Measurements from ENCODE around the gene PDHB. TPM values are rescaled to one million over a fixed set of nuclear protein-coding genes. Genes with fewer than 3 reads are reported as not detected.

PDHB gene
- total and polyA plus RNA-seq, 2 experiments from 2014 or later = 108 to 119 TPM

- Histone ChIP-seq H3K36me3 (ENCODE audit: low read depth) (peaks cover 31% of the 10 kb centered on the region; the same call in 1 of the 2 replicates), H3F3A (ENCODE audit: insufficient read depth) (peaks cover 4% of the 10 kb centered on the region), H4K20me1 (ENCODE audit: insufficient read depth) (no peaks in the 10 kb centered on the region), H3K27me3 (replicated peaks; ENCODE audit: insufficient read depth) (no peaks in the 10 kb centered on the region), H2AFZ (no peak overlapping the region), H3K79me2 (ENCODE audit: insufficient read depth) (no peaks in the 10 kb centered on the region), H3K4me2 (ENCODE audit: unreplicated experiment) (no peak overlapping the region), H3K9ac (no peak overlapping the region), H3K9me3 (ENCODE audit: low read depth) (no peaks in the 10 kb centered on the region), H3K9me2 (ENCODE audit: insufficient read depth) (no peaks in the 10 kb centered on the region), H3K4me3 (no peak overlapping the region), H3K27ac (no peak overlapping the region), H3K4me1 (ENCODE audit: insufficient read depth) (peaks cover 5% of the 10 kb centered on the region; the same call in 1 of the 2 replicates)
- no peak for DNase-seq
- 76 to 80% methylated on average over 3 of the region's 3 CpGs for WGBS, 2 experiments (ENCODE audit: low coverage in 1 of 2, low lambda C conversion rate in 2 of 2, missing lambda C conversion rate in 2 of 2)
- in situ Hi-C loops (cut with MboI) = loop anchor here (5.0 kb wide), 1 partner anchor 82 kb away; no protein-coding TSS in a partner anchor
- TF ChIP-seq EZH2 (IDR thresholded peaks at IDR 0.05; ENCODE audit: insufficient read depth, poor library complexity, severe bottlenecking) (no peak), EZH2phosphoT487 (IDR thresholded peaks at IDR 0.05; ENCODE audit: insufficient read depth, low read depth) (no peak)
Measured at GRCh38 chr3:58409663-58410062, 24.0 kb downstream of the PDHB start.

GRCh38 chr3:58408906-58409305, 24.7 kb downstream of the PDHB start:
- Histone ChIP-seq H3K27ac (no peak overlapping the region), H3K4me3 (no peak overlapping the region), H3K4me2 (ENCODE audit: unreplicated experiment) (no peak overlapping the region), H3F3A (ENCODE audit: insufficient read depth) (peaks cover 11% of the 10 kb centered on the region), H3K4me1 (ENCODE audit: insufficient read depth) (peaks cover 10% of the 10 kb centered on the region), H3K9me2 (ENCODE audit: insufficient read depth) (no peaks in the 10 kb centered on the region), H4K20me1 (ENCODE audit: insufficient read depth) (no peaks in the 10 kb centered on the region), H2AFZ (no peak overlapping the region), H3K9ac (no peak overlapping the region), H3K79me2 (ENCODE audit: insufficient read depth) (no peaks in the 10 kb centered on the region), H3K36me3 (ENCODE audit: low read depth) (peaks cover 31% of the 10 kb centered on the region; the same call in 1 of the 2 replicates), H3K27me3 (replicated peaks; ENCODE audit: insufficient read depth) (no peaks in the 10 kb centered on the region), H3K9me3 (ENCODE audit: low read depth) (no peaks in the 10 kb centered on the region)
- no peak for DNase-seq
- 86 to 88% methylated on average over 5 of the region's 5 CpGs for WGBS, 2 experiments (ENCODE audit: low coverage in 1 of 2, low lambda C conversion rate in 2 of 2, missing lambda C conversion rate in 2 of 2)
- TF ChIP-seq EZH2phosphoT487 (IDR thresholded peaks at IDR 0.05; ENCODE audit: insufficient read depth, low read depth) (no peak), EZH2 (IDR thresholded peaks at IDR 0.05; ENCODE audit: insufficient read depth, poor library complexity, severe bottlenecking) (no peak)
- in situ Hi-C loops (cut with MboI) = loop anchor here (5.0 kb wide), 1 partner anchor 82 kb away; no protein-coding TSS in a partner anchor

DNA sequence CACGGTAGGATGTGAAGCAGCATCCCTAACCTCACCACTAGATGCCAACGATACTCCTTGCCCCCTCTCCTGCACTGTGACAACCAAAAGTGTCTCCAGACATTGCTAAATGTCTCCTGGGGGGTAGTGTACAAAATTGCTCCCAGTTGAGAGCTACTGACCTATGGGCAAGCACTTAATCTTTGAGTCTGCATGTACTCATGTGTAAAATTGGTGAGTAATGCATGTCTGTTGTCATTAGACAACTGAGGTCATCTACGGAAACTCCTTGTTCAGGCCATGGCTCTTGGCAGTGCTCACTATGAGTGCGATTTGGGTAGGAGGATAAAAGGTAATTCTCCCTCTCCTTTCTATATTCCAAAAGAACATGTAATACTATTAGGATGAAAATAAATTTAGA, 29.2 kb downstream of the PDHB start:
- DNase-seq = peak; percentile 91

GRCh38 chr3:58403513-58404109, 30.0 kb downstream of the PDHB start:
- Histone ChIP-seq H3K27me3 (replicated peaks; ENCODE audit: insufficient read depth) (no peaks in the 10 kb centered on the region), H3K9ac (no peak overlapping the region; the same call in 1 of the 2 replicates), H4K20me1 (ENCODE audit: insufficient read depth) (no peaks in the 10 kb centered on the region), H3F3A (ENCODE audit: insufficient read depth) (peaks cover 20% of the 10 kb centered on the region), H3K27ac (peak overlapping the region; percentile 41; the same call in 1 of the 2 replicates), H3K4me2 (ENCODE audit: unreplicated experiment) (no peak overlapping the region), H3K9me3 (ENCODE audit: low read depth) (no peaks in the 10 kb centered on the region), H3K9me2 (ENCODE audit: insufficient read depth) (no peaks in the 10 kb centered on the region), H2AFZ (no peak overlapping the region), H3K79me2 (ENCODE audit: insufficient read depth) (no peaks in the 10 kb centered on the region), H3K4me1 (ENCODE audit: insufficient read depth) (peaks cover 14% of the 10 kb centered on the region), H3K4me3 (no peak overlapping the region), H3K36me3 (ENCODE audit: low read depth) (peaks cover 30% of the 10 kb centered on the region; the same call in 1 of the 2 replicates)
- WGBS, 2 experiments (ENCODE audit: low coverage in 1 of 2, low lambda C conversion rate in 2 of 2, missing lambda C conversion rate in 2 of 2) = 93 to 95% methylated on average over 6 of the region's 6 CpGs
- TF ChIP-seq EZH2phosphoT487 (IDR thresholded peaks at IDR 0.05; ENCODE audit: insufficient read depth, low read depth) = no peak
- TF ChIP-seq EZH2 (IDR thresholded peaks at IDR 0.05; ENCODE audit: insufficient read depth, poor library complexity, severe bottlenecking) = no peak
- DNase-seq = no peak
- in situ Hi-C loops (cut with MboI) = no loop called here

More for the DNA sequence above, 29.2 kb downstream of the PDHB start:
- H3K36me3 ChIP-seq (ENCODE audit: low read depth) = peaks cover 29% of the 10 kb centered on the region; the same call in 1 of the 2 replicates
- peak overlapping the region; percentile 41 for H3K27ac ChIP-seq
- H3K4me3 ChIP-seq = no peak overlapping the region
- H2AFZ ChIP-seq = no peak overlapping the region
- H3K9me2 ChIP-seq (ENCODE audit: insufficient read depth) = no peaks in the 10 kb centered on the region
- no peaks in the 10 kb centered on the region for H3K9me3 ChIP-seq (ENCODE audit: low read depth)
- TF ChIP-seq EZH2phosphoT487 (IDR thresholded peaks at IDR 0.05; ENCODE audit: insufficient read depth, low read depth) (no peak), EZH2 (IDR thresholded peaks at IDR 0.05; ENCODE audit: insufficient read depth, poor library complexity, severe bottlenecking) (no peak)
- in situ Hi-C loops (cut with MboI) = no loop called here
- no peaks in the 10 kb centered on the region for H3K79me2 ChIP-seq (ENCODE audit: insufficient read depth)
- 18 to 24% methylated on average over 4 of the region's 4 CpGs for WGBS, 2 experiments (ENCODE audit: low coverage in 1 of 2, low lambda C conversion rate in 2 of 2, missing lambda C conversion rate in 2 of 2)
- H4K20me1 ChIP-seq (ENCODE audit: insufficient read depth) = no peaks in the 10 kb centered on the region
- no peak overlapping the region for H3K4me2 ChIP-seq (ENCODE audit: unreplicated experiment)
- no peaks in the 10 kb centered on the region for H3K27me3 ChIP-seq (replicated peaks; ENCODE audit: insufficient read depth)
- peaks cover 20% of the 10 kb centered on the region for H3F3A ChIP-seq (ENCODE audit: insufficient read depth)
- H3K4me1 ChIP-seq (ENCODE audit: insufficient read depth) = peaks cover 14% of the 10 kb centered on the region
- H3K9ac ChIP-seq = no peak overlapping the region; the same call in 1 of the 2 replicates

Measured in GM23248 (cell line).